OCI-LY7 (cell line): ENCODE data around the gene GORASP2.

Experiments used
- EZH2phosphoT487 ChIP-seq: fragments of 200-600 bp; sonication (generic); IDR thresholded peaks from 2 replicates; pipeline ENCODE4 v1.6.1; 2018; ENCODE audit warnings: low read depth, borderline replicate concordance, mild to moderate bottlenecking, mixed run types, antibody characterized with exemption, low read length, moderate library complexity, mixed read lengths
- TF ChIP-seq, protein P1 (sequence below): fragments of 200-600 bp; sonication (generic); conservative IDR thresholded peaks from 2 replicates; pipeline ENCODE4 v1.5.1; 2014; ENCODE audit warnings: mild to moderate bottlenecking, antibody characterized with exemption, low read length, moderate library complexity, mixed read lengths

DNA sequence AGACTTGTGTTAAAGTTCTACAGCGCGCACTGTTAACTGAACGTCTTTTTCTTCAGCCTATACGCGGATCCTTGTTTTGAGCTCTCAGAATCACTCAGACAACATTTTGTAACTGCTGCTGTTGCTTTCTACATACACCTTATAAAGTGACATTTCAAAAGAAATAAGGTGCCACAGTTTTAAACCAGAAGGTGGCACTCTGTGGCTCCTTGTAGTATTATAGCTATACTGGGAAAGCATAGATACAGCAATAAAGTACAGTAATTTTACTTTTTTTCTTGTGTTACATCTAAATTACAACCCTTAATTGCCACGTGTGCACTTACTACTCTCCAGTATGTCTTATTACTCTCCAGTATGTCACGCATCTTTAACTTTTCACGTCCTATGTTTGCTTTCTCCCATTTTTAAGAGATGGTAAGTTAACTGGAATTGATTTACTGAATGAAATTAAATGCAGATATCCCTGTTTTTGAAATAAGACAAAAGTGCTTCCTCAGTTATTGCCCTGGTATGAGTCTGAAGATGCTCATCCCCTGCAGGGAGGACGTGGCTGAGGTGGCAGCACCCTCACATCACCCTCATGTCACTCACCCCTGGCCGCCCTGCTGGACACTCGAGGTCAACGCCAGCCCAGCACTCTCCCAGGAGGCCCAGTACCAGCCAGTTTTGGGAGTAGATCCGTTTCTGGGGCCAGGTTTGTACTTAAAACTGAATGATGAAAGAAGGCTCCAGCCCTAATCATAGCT lies 37.8 kb downstream of the GORASP2 start:
- no peak for TF ChIP-seq EZH2phosphoT487
- TF ChIP-seq, protein P1, sequence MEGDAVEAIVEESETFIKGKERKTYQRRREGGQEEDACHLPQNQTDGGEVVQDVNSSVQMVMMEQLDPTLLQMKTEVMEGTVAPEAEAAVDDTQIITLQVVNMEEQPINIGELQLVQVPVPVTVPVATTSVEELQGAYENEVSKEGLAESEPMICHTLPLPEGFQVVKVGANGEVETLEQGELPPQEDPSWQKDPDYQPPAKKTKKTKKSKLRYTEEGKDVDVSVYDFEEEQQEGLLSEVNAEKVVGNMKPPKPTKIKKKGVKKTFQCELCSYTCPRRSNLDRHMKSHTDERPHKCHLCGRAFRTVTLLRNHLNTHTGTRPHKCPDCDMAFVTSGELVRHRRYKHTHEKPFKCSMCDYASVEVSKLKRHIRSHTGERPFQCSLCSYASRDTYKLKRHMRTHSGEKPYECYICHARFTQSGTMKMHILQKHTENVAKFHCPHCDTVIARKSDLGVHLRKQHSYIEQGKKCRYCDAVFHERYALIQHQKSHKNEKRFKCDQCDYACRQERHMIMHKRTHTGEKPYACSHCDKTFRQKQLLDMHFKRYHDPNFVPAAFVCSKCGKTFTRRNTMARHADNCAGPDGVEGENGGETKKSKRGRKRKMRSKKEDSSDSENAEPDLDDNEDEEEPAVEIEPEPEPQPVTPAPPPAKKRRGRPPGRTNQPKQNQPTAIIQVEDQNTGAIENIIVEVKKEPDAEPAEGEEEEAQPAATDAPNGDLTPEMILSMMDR: peak; percentile 61
